ENCODE measurements around the gene IFNA7.

DNA sequence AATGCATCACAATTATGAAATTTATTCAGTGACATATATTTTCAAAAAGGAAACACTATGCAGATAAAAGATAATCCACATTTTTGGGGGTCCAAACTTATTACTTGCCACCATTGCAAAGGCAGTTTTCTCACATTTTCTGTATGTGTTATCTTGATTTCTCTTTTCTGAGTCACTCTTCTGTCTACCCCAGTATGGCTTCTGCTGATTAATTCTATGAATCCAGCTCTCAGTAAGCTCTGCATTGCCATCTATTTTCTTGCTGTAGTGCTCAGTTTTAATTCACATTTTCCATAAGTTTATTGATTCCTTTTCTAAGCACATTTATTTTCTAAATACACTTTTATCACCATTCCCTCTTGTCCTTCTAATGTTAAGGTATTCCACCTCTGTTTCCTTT lies 3.2 kb upstream of the IFNA7 start:
- TF ChIP-seq, protein P1, sequence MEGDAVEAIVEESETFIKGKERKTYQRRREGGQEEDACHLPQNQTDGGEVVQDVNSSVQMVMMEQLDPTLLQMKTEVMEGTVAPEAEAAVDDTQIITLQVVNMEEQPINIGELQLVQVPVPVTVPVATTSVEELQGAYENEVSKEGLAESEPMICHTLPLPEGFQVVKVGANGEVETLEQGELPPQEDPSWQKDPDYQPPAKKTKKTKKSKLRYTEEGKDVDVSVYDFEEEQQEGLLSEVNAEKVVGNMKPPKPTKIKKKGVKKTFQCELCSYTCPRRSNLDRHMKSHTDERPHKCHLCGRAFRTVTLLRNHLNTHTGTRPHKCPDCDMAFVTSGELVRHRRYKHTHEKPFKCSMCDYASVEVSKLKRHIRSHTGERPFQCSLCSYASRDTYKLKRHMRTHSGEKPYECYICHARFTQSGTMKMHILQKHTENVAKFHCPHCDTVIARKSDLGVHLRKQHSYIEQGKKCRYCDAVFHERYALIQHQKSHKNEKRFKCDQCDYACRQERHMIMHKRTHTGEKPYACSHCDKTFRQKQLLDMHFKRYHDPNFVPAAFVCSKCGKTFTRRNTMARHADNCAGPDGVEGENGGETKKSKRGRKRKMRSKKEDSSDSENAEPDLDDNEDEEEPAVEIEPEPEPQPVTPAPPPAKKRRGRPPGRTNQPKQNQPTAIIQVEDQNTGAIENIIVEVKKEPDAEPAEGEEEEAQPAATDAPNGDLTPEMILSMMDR (IDR thresholded peaks at IDR 0.05): no peak
- TF ChIP-seq CHD4 (IDR thresholded peaks at IDR 0.05; ENCODE audit: borderline replicate concordance): no peak
- TF ChIP-seq HOXA7 (CRISPR knock-in tag; IDR thresholded peaks at IDR 0.05): no peak
